Psoas muscle (tissue), 8 donors: ENCODE results near the gene ZNF436. TPM values are rescaled to one million over a fixed set of nuclear protein-coding genes. Genes with fewer than 3 reads are reported as not detected.

Experiments
- ATAC-seq, 4 donors: fragments of 200-7000 bp; cut with Tn5 transposase; one replicate each; pipeline ENCODE4 v1.9.1; 2020; ENCODE audit warnings: moderate library complexity in 3 of 4, mild to moderate bottlenecking in 2 of 4
- DNase-seq, 2 donors: peaks; one replicate each; pipeline ENCODE4 v3.0.0-alpha.2; 2020
- H3K27ac ChIP-seq: fragments of 200-600 bp; one replicate; pipeline ENCODE4 v1.8.0; 2022
- H3K27me3 ChIP-seq, 3 donors: fragments of 200-600 bp in 1 of 3; one replicate each; pipeline versions ENCODE4 v1.6.1 to v1.8.0; 2013 to 2022; ENCODE audit warnings: low read length in 2 of 3, mild to moderate bottlenecking in 2 of 3, moderate library complexity in 1 of 3; ENCODE audit not compliant: insufficient read depth in 3 of 3
- H3K36me3 ChIP-seq, 2 donors: fragments of 200-600 bp in 1 of 2; one replicate each; pipeline versions ENCODE4 v1.6.1 to v1.8.0; 2013 to 2022; ENCODE audit warnings: low read depth in 1 of 2, mild to moderate bottlenecking in 1 of 2, moderate library complexity in 1 of 2; ENCODE audit not compliant: insufficient read depth in 1 of 2
- H3K4me1 ChIP-seq: fragments of 200-600 bp; one replicate; pipeline ENCODE4 v1.8.0; 2022
- H3K4me3 ChIP-seq: fragments of 200-600 bp; one replicate; pipeline ENCODE4 v1.8.0; 2022; ENCODE audit warnings: mild to moderate bottlenecking
- H3K9me3 ChIP-seq: fragments of 200-600 bp; one replicate; pipeline ENCODE4 v1.8.0; 2022
- WGBS, 3 donors: extraction: QIAGEN DNeasy Blood & Tissue Kit; methylation state at CpG; one replicate each; pipeline versions ENCODE4 v1.1.6 to v1.1.7; 2013; 5-methylcytosine and 5-hydroxymethylcytosine counted together
- intact Hi-C, 2 donors: fragments of 100-400 bp; cut with DNase I; formaldehyde crosslinking; loops; one replicate each; pipeline versions ENCODE4 v1.11.0 to v1.14.2; 2022
- polyA plus RNA-seq, 3 donors: library from polyadenylated mRNA; stranded (reverse); fragments of 200-250 nt; gene quantifications; one replicate each; pipeline ENCODE4 v1.2.3, GENCODE V29; 2013
- total RNA-seq, 4 donors: library from RNA; stranded (reverse); fragmentation: NEBNext Ultra II Directional in 2 of 4; extraction: Animal tissue kit (Norgen Biotek cat#: 25700) in 2 of 4; gene quantifications; one replicate each; pipeline versions ENCODE4 v1.2.1 to v1.2.4, GENCODE V29; 2021 to 2023
- TF ChIP-seq, protein P1 (sequence below): fragments of 200-600 bp; IDR thresholded peaks from one replicate; pipeline ENCODE4 v1.8.0; 2022; ENCODE audit warnings: antibody characterized with exemption
- donor health status: healthy with polysubstance abuse.
- donor health status: DM: no; HTN: no; CAD: no; lungs with moderate emphysema.
- donor health status: Bipolar disorder and iron deficiency.
- donor health status: healthy.
- donor health status: DM: yes; HTN: yes; CAD: no.
- donor health status: DM: no; HTN: no; CAD: no.
- donor health status: DM: no; HTN: no; CAD: no.
- donor health status: DM: yes; HTN: yes; CAD: no.

ZNF436 gene
- total and polyA plus RNA-seq, 7 donors: 2.2 to 11.5 (median 7.2) TPM

DNA sequence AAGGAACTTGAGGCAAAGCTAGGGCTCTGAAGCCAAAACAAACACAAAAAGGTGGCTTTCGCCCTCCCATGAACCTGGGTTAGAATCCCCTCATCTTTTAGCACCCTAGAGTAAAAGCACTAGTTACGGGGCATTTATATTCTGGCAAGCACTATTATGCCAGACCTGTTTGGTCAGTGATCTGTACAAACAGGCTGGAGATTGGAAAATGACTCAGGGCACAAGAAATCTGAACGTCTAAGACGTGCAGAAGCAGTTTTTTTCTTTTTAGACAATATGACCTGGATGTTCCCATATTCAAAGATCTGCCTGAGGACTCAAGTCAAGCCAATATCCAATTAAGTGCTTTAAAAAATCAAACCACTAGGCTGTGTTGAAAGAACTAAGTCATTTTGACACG is 3.0 kb downstream of the ZNF436 start:
- H3K9me3 ChIP-seq: peaks cover 44% of the 10 kb centered on the region
- no peak for DNase-seq
- ATAC-seq: no peak
- H3K27ac ChIP-seq: no peak overlapping the region
- WGBS, 3 donors: 70 to 86% (median 72%) methylated on average over 5 of the region's 5 CpGs
- H3K4me3 ChIP-seq: peak overlapping the region; percentile 89
- TF ChIP-seq, protein P1, sequence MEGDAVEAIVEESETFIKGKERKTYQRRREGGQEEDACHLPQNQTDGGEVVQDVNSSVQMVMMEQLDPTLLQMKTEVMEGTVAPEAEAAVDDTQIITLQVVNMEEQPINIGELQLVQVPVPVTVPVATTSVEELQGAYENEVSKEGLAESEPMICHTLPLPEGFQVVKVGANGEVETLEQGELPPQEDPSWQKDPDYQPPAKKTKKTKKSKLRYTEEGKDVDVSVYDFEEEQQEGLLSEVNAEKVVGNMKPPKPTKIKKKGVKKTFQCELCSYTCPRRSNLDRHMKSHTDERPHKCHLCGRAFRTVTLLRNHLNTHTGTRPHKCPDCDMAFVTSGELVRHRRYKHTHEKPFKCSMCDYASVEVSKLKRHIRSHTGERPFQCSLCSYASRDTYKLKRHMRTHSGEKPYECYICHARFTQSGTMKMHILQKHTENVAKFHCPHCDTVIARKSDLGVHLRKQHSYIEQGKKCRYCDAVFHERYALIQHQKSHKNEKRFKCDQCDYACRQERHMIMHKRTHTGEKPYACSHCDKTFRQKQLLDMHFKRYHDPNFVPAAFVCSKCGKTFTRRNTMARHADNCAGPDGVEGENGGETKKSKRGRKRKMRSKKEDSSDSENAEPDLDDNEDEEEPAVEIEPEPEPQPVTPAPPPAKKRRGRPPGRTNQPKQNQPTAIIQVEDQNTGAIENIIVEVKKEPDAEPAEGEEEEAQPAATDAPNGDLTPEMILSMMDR: no peak
- intact Hi-C loops: loop anchor here in 1 of 2 donors (5.0 kb wide), 1 partner anchor 36 kb away; no protein-coding TSS in a partner anchor
- H3K27me3 ChIP-seq: no peaks in the 10 kb centered on the region
- peaks cover 24 to 57% of the 10 kb centered on the region in 2 donors for H3K36me3 ChIP-seq
- H3K4me1 ChIP-seq: peaks cover 28% of the 10 kb centered on the region

DNA sequence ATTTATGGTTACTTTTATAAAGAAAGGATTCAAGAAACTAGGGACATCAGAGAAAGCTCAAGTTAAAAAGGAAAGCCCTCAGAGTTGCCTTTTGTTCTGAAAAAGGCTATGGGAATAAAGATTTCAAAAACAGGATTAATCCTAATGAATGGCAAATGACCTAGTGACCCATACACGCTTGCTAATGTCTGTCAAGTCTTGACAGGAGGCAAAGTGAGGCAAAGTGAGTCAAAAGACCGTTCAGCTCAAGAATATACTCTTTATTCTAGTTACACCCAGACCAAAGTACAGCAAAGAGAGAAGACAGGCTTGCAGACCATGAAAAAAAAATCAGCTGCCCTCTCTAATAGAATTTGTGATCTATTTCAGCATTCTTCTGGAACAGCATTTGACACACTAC is 3.5 kb downstream of the ZNF436 start:
- ATAC-seq (no peak), DNase-seq (no peak)
- H3K9me3 ChIP-seq: peaks cover 49% of the 10 kb centered on the region
- 78 to 92% (median 90%) methylated on average over 2 of the region's 2 CpGs for WGBS, 3 donors
- H3K27ac ChIP-seq: no peak overlapping the region
- H3K4me1 ChIP-seq: peaks cover 24% of the 10 kb centered on the region
- peaks cover 28 to 61% of the 10 kb centered on the region in 2 donors for H3K36me3 ChIP-seq
- peak overlapping the region; percentile 3 for H3K4me3 ChIP-seq
- intact Hi-C loops: loop anchor here in 1 of 2 donors (5.0 kb wide), 1 partner anchor 36 kb away; no protein-coding TSS in a partner anchor
- TF ChIP-seq, protein P1: no peak
- H3K27me3 ChIP-seq: no peaks in the 10 kb centered on the region

DNA sequence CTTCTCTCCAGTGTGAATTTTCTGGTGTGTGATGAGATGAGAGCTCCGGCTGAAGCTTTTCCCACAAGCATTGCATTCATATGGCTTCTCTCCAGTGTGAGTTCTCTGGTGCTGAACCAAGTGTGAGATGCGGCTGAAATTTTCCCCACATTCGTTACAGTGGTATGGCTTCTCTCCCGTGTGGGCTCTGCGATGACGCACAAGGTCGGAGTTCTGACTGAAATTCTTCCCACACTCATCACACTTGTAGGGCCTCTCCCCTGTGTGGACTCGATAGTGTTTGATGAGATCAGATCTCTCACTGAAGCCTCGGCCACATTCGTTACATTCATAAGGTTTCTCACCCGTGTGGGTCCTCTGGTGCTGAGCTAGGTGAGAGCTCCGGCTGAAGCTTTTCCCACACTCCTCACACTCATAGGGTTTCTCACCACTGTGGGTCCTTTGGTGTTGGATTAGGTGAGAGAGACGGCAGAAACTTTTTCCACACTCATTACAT is 7.4 kb downstream of the ZNF436 start:
- no peak for DNase-seq
- ATAC-seq: peak in 1 of 4 donors; percentile 35
- peaks cover 75% of the 10 kb centered on the region for H3K9me3 ChIP-seq
- no peak overlapping the region for H3K27ac ChIP-seq
- intact Hi-C loops: no loop called here
- TF ChIP-seq, protein P1: no peak
- 98 to 99% (median 98%) methylated on average over 13 of the region's 13 CpGs for WGBS, 3 donors
- H3K36me3 ChIP-seq: peaks cover 41 to 79% of the 10 kb centered on the region in 2 donors
- no peaks in the 10 kb centered on the region for H3K27me3 ChIP-seq
- H3K4me1 ChIP-seq: peaks cover 4% of the 10 kb centered on the region
- H3K4me3 ChIP-seq: no peak overlapping the region

DNA sequence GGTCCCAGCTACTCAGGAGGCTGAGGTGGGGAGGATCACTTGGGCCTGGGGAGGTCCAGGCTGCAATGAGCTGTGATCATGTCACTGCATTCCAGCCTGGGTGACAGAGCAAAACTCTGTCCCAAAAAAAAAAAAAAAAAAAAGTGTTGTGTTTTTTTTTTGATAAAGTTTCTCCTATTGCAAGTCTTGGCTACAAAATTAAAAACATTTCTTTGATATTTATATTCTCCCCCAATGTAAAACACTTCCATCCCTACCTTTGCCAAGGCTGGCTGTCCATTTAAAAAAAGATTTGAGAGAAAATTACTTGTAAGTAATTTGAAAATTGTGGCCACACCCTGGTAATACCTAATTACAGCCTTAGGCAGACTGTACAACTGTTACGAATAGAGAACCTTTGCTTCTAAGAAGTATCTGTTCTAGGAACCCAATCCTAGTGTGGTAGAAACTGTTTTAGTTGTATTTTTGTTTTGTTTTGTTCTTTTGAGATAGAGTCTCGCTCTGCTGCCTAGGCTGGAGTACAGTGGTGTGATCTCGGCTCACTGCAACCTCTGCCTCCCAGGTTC is 11.2 kb downstream of the ZNF436 start:
- Histone ChIP-seq H3K9me3 (peaks cover 49% of the 10 kb centered on the region), H3K36me3 (peaks cover 33 to 40% of the 10 kb centered on the region in 2 donors)
- intact Hi-C loops: no loop called here

More for the DNA sequence above, 11.2 kb downstream of the ZNF436 start:
- Histone ChIP-seq H3K4me1 (no peaks in the 10 kb centered on the region), H3K27ac (no peak overlapping the region), H3K4me3 (no peak overlapping the region), H3K27me3 (no peaks in the 10 kb centered on the region)
- DNase-seq (no peak), ATAC-seq (no peak)
- TF ChIP-seq, protein P1: no peak
- 90 to 96% (median 92%) methylated on average over 3 of the region's 3 CpGs for WGBS, 3 donors
